T-helper 1 cell treated with Interleukin-12 subunit alpha and Interleukin-12 subunit beta and Interleukin-4 antibody, amounts not matched to agents 30 ng/mL and 1 ng/mL, for 36 hours (primary cell): ENCODE data around the gene MCF2L2. TPM values are rescaled to one million over a fixed set of nuclear protein-coding genes. Genes with fewer than 3 reads are reported as not detected.
"Not testable (repeated sequence)": the region's sequence is repeated elsewhere in the genome, so short reads cannot be mapped to it uniquely, and the experiment has no call there.

Experiments used
- intact Hi-C: fragments of 100-400 bp; cut with micrococcal nuclease; formaldehyde crosslinking; loops from one replicate; pipeline ENCODE4 v1.15.1; 2024
- total RNA-seq: library from RNA; stranded (reverse); gene quantifications from 2 replicates; pipeline ENCODE4 v1.2.3, GENCODE V29; 2022

MCF2L2 gene
- total RNA-seq, 1 donor from 2014 or later = 3.8 TPM

GRCh38 chr3:183447206-183448001, 19.0 kb upstream of the MCF2L2 start:
- intact Hi-C loops = loop anchor here (1.0 to 5.0 kb wide), 11 partner anchors 8 to 851 kb away; partner anchors contain the start of genes ABCC5, KLHL6, MCCC1 and MCF2L2

DNA sequence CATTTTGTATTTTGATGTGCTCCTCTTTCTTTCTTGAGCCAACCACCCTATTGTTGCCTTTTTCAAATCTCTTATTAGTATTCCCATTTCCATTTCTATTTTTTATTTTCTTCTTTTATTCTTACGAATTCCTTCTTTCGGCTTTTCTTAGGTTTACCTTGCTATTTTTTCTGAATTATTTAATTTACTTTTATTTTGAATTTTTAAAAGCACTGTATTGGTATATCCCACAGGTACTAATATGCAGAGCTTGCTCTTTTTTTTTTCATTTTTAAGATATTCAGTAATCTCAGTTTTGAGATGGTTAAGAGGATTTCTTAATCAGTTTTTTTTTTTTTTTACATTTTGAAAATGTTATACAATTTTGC, 18.4 kb upstream of the MCF2L2 start:
- intact Hi-C loops = loop anchor here (1.0 to 5.0 kb wide), 11 partner anchors 8 to 851 kb away; partner anchors contain the start of genes ABCC5, KLHL6, MCCC1 and MCF2L2

DNA sequence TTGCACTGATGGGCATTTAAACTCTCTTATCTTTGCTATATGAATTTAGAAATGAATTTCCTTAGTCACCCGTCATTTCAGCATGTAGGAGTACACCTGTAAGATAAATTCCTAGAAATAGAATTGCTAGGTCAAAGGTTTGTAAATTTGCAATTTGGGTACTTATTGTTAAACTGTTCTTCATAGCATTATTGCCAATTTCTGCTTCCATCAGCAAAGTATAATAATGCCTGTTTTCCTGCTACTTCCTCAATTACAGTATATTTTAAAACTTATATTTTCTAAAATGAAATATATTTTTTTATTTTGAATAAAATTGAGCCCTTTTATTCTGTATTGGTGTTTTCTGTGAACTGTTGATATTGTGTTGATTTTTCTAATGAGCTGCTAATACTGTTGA, 16.3 kb upstream of the MCF2L2 start:
- intact Hi-C loops = loop anchor here (5.0 kb wide), 1 partner anchor 573 kb away; the partner anchor contains the start of gene ABCC5

GRCh38 chr3:183443395-183444385, 15.3 kb upstream of the MCF2L2 start:
- intact Hi-C loops = no loop called here

- intact Hi-C loops = no loop called here
Measured at GRCh38 chr3:183442994-183443393, 14.6 kb upstream of the MCF2L2 start.

GRCh38 chr3:183440521-183440920, 12.1 kb upstream of the MCF2L2 start:
- intact Hi-C loops = not testable (repeated sequence)

GRCh38 chr3:183439515-183439914, 11.1 kb upstream of the MCF2L2 start:
- intact Hi-C loops = loop anchor here (1.0 kb wide), 1 partner anchor 8 kb away; no protein-coding TSS in a partner anchor

GRCh38 chr3:183438735-183439134, 10.3 kb upstream of the MCF2L2 start:
- intact Hi-C loops = loop anchor here (1.0 kb wide), 1 partner anchor 9 kb away; no protein-coding TSS in a partner anchor

DNA sequence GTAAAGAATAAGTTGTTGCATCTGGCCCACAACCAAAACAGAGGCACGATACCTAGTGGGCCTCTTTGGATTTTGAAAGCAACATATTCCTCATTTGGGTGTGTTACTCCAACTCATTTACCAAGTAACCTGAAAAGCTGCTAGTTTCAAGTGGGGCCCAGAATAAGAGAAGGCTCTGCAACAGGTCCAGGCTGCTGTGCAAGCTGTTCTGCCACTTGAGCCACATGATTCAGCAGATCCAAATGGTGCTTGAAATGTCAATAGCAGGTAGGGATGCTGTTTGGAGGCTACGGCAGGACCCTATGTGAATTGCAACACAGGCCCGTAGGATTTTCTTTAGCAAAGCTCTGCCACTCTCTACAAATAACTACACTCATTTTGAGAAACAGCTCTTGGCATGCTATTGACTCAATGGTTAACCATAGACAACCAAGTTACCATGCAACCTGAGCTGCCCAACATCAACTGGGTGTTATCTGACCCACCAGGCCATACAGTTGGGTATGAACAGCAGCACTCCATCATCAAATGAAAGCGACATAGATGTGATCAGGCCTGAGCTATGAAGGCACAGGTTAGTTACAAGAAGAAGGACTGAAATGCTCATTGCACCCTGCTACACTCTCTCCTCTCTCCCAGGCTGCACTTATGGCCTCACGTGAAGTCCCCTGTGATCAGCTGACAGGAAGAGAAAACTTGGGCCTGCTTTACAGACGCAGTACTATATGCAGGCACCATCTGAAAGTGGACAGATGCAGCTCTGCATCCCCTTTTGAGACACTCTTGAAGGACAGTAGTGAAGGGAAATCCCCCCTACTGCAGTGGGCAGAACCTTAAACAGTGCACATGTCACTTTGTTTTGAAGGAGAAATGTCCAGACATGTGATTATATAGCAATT, 9.5 kb upstream of the MCF2L2 start:
- intact Hi-C loops = no loop called here

DNA sequence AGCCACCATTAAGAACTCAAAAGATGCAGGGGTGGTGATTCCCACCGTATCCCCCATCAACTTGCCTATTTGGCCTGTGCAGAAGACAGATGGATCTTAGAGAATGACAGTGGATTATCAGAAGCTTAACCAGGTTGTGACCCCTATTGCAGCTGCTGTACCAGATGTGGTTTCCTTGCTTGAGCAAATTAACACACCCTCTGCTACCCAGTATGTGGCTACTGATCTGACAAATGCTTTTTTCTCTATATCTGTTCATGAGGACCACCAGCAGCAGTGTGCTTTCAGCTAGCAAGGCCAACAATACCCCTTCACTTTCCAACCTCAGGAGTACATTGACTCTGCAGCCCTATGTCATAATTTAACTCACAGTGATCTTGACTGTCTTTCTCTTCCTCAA, 8.6 kb upstream of the MCF2L2 start:
- intact Hi-C loops = no loop called here

DNA sequence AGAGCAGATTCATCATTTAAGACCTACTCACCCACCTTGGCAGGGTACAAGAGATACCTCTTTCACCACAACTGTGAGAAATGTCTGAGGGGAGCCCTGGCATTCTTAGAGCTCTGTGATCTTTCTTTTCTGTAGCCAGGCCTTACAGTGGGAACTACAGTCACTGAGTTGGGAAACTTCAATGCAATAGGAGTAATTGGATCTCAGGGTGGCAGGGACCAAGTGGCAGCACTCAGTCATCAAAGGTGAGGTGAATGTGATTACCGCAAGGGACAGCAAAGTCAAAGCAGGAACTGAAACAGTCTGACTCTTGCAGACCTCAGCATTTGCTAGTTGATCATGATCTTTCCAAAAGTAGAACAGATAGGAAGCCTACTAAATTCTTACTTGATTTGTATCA, 7.2 kb upstream of the MCF2L2 start:
- intact Hi-C loops = no loop called here

DNA sequence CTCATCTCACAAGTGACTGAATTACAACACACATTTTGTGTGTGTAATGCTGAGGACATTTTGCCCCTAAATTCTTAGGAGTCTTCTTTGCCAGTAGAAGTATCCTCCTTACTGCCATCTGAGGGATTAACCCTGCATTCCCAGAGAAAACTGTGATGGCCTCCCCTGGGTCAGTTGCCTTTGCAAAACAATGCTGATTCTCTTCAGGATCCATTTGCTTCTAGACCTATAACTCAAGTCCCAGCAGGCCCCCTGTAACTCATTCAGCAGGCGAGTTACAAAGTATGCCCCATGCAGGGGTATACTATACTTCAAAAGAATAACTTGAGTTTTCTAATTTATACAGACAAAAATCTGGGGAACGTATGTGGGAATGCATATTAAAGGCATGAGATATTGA, 6.6 kb upstream of the MCF2L2 start:
- intact Hi-C loops = no loop called here

GRCh38 chr3:183434503-183434902, 6.1 kb upstream of the MCF2L2 start:
- intact Hi-C loops = no loop called here

DNA sequence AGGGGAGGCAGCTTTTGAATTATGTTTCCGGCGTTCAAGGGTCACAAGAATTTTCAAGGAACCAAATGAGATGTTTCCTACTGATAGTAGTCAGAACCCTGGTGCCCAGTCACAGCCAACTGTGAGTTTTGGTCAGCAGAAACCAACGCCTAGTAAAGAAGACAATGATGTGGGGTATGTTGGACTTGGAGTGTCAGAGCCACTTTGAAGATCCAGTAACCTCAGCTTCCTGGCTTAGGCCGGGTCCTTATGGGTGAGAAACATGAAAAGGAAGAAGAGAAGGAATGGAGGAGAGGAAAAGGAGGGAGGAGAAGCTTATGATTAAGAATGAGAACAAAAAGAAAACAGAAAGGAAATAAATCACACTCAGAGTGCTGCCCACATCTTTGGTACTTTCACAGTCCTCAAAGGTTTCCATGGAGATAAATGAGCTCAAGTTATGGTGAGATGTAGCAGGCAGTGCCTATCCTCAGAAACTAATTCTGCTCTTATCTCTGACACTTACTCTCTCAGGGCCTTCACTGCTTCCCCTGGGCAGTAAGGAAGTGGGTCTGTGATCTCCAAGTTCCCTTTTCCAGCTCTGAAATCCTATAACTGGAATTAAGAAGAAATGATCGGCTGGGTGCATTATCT, 2.0 kb upstream of the MCF2L2 start:
- intact Hi-C loops = loop anchor here (1.0 kb wide), 3 partner anchors 39 to 337 kb away; partner anchors contain the start of gene KLHL6

- intact Hi-C loops = loop anchor here (1.0 to 2.0 kb wide), 5 partner anchors 19 to 329 kb away; partner anchors contain the start of gene MCCC1
Measured at GRCh38 chr3:183427876-183428446, 458 bp downstream of the MCF2L2 start.

- intact Hi-C loops = no loop called here
Measured at GRCh38 chr3:183427196-183427875, 1.1 kb downstream of the MCF2L2 start.

- intact Hi-C loops = not testable (repeated sequence)
Measured at GRCh38 chr3:183418807-183419206, 9.6 kb downstream of the MCF2L2 start.

GRCh38 chr3:183411216-183411922, 17.1 kb downstream of the MCF2L2 start:
- intact Hi-C loops = no loop called here
